CD14-positive monocyte (primary cell): ENCODE data around the gene C1QTNF3. TPM values are rescaled to one million over a fixed set of nuclear protein-coding genes. Genes with fewer than 3 reads are reported as not detected.

Experiments
- DNase-seq, 3 donors: peaks; one replicate each; pipeline ENCODE4 v3.0.0-alpha.2; 2011 to 2022
- H2AFZ ChIP-seq: 2 replicates; pipeline ENCODE4 v1.6.0; 2012; ENCODE audit warnings: mild to moderate bottlenecking, low read depth, low read length, inconsistent platforms; ENCODE audit not compliant: insufficient read depth, poor library complexity, severe bottlenecking
- H3K27ac ChIP-seq, 2 donors: 1 replicate in 1 of 2; 2 replicates in 1 of 2; pipeline ENCODE4 v1.5.1; 2012 to 2013; ENCODE audit warnings: low read length in 2 of 2, control low read depth in 1 of 2, inconsistent platforms in 1 of 2, low read depth in 1 of 2, mild to moderate bottlenecking in 1 of 2
- H3K27me3 ChIP-seq, 2 donors: one replicate each; pipeline versions ENCODE4 v1.6.0 to v1.6.1; 2011 to 2013; ENCODE audit warnings: low read length in 2 of 2; ENCODE audit not compliant: control insufficient read depth in 2 of 2, insufficient read depth in 2 of 2
- H3K36me3 ChIP-seq, 2 donors: replicated peaks in 1 of 2; 1 replicate in 1 of 2; 2 replicates in 1 of 2; pipeline versions ENCODE4 v1.5.1 to v1.6.1; 2012 to 2013; ENCODE audit warnings: low read length in 2 of 2, control low read depth in 1 of 2, inconsistent platforms in 1 of 2, mild to moderate bottlenecking in 1 of 2; ENCODE audit not compliant: insufficient read depth in 2 of 2, control insufficient read depth in 1 of 2
- H3K4me1 ChIP-seq, 2 donors: 1 replicate in 1 of 2; 2 replicates in 1 of 2; pipeline versions ENCODE4 v1.5.1 to v1.6.1; 2012 to 2013; ENCODE audit warnings: low read length in 2 of 2, control low read depth in 1 of 2, inconsistent platforms in 1 of 2, mild to moderate bottlenecking in 1 of 2, moderate library complexity in 1 of 2; ENCODE audit not compliant: insufficient read depth in 2 of 2, control insufficient read depth in 1 of 2
- H3K4me2 ChIP-seq: replicated peaks from 2 replicates; pipeline ENCODE3; 2012; ENCODE audit warnings: low read length, moderate library complexity, mild to moderate bottlenecking; ENCODE audit not compliant: poor library complexity, severe bottlenecking; ENCODE audit errors: extremely low read depth
- H3K4me3 ChIP-seq, 3 experiments: fragments of 200-600 bp in 1 of 3; sonication (generic) in 1 of 3; replicated peaks in 1 of 3; 1 replicate in 2 of 3; 2 replicates in 1 of 3; pipeline ENCODE4 v1.5.1; 2011 to 2013; ENCODE audit warnings: low read length in 3 of 3, mild to moderate bottlenecking in 3 of 3, control low read depth in 2 of 3, low read depth in 2 of 3, inconsistent platforms in 1 of 3, moderate library complexity in 1 of 3
- H3K79me2 ChIP-seq: 2 replicates; pipeline ENCODE4 v1.6.0; 2012; ENCODE audit warnings: mild to moderate bottlenecking, control low read depth, inconsistent platforms, low read length, moderate library complexity; ENCODE audit not compliant: insufficient read depth
- H3K9ac ChIP-seq: 2 replicates; pipeline ENCODE4 v1.6.0; 2017; ENCODE audit warnings: low read length, mild to moderate bottlenecking; ENCODE audit not compliant: insufficient read depth, poor library complexity, severe bottlenecking
- H3K9me3 ChIP-seq, 2 donors: replicated peaks in 1 of 2; 1 replicate in 1 of 2; 2 replicates in 1 of 2; pipeline versions ENCODE4 v1.5.1 to v1.6.1; 2012 to 2013; ENCODE audit warnings: low read length in 2 of 2, control low read depth in 1 of 2; ENCODE audit not compliant: control insufficient read depth in 1 of 2, insufficient read depth in 1 of 2
- H4K20me1 ChIP-seq: 2 replicates; pipeline ENCODE4 v1.6.0; 2012; ENCODE audit warnings: mild to moderate bottlenecking, low read length, control low read depth, moderate library complexity; ENCODE audit not compliant: insufficient read depth
- H3K27ac Mint-ChIP-seq, 7 donors: one replicate each; pipeline ENCODE4 v1.8.0; 2020; ENCODE audit warnings: mild to moderate bottlenecking in 7 of 7, mixed read lengths in 7 of 7, moderate library complexity in 6 of 7, inconsistent platforms in 2 of 7
- H3K27me3 Mint-ChIP-seq, 3 donors: one replicate each; pipeline ENCODE4 v1.8.0; 2021 to 2022; ENCODE audit warnings: low read depth in 3 of 3, mild to moderate bottlenecking in 3 of 3, mixed read lengths in 3 of 3, moderate library complexity in 3 of 3, inconsistent platforms in 1 of 3
- H3K36me3 Mint-ChIP-seq, 2 donors: one replicate each; pipeline ENCODE4 v1.8.0; 2020; ENCODE audit warnings: mixed read lengths in 2 of 2, inconsistent platforms in 1 of 2, mild to moderate bottlenecking in 1 of 2
- H3K4me1 Mint-ChIP-seq: one replicate; pipeline ENCODE4 v1.8.0; 2020; ENCODE audit warnings: mild to moderate bottlenecking, mixed read lengths
- H3K4me3 Mint-ChIP-seq, 2 donors: one replicate each; pipeline ENCODE4 v1.8.0; 2020; ENCODE audit warnings: mild to moderate bottlenecking in 2 of 2, mixed read lengths in 2 of 2, moderate library complexity in 1 of 2
- H3K9me3 Mint-ChIP-seq, 7 donors: one replicate each; pipeline ENCODE4 v1.8.0; 2020 to 2022; ENCODE audit warnings: mixed read lengths in 7 of 7, mild to moderate bottlenecking in 6 of 7, moderate library complexity in 6 of 7, inconsistent platforms in 2 of 7
- WGBS: methylation state at CpG from one replicate; pipeline ENCODE4 v1.1.5; 2013; ENCODE audit warnings: missing lambda C conversion rate; ENCODE audit not compliant: insufficient coverage; 5-methylcytosine and 5-hydroxymethylcytosine counted together
- intact Hi-C, 2 donors: fragments of 100-400 bp; cut with micrococcal nuclease; formaldehyde crosslinking; loops; one replicate each; pipeline versions ENCODE4 v1.15.0 to v1.15.1; 2023
- polyA plus RNA-seq, 3 donors: library from polyadenylated mRNA; depleted of rRNA in 1 of 3; unstranded in 2 of 3; stranded (reverse) in 1 of 3; fragments of 300-500 nt in 2 of 3; fragments of >200 nt in 1 of 3; fragmentation: Illumina TruSeq in 2 of 3; gene quantifications; 1 replicate in 2 of 3; 2 replicates in 1 of 3; pipeline ENCODE4 v1.2.3, GENCODE V29; 2012 to 2021
- TF ChIP-seq, protein P1 (sequence below): fragments of 200-600 bp; IDR thresholded peaks from one replicate; pipeline ENCODE4 v1.8.0; 2022; ENCODE audit warnings: antibody characterized with exemption, mild to moderate bottlenecking

C1QTNF3 gene
- polyA plus RNA-seq, 3 donors, result 1.5 TPM; not detected in 2

DNA sequence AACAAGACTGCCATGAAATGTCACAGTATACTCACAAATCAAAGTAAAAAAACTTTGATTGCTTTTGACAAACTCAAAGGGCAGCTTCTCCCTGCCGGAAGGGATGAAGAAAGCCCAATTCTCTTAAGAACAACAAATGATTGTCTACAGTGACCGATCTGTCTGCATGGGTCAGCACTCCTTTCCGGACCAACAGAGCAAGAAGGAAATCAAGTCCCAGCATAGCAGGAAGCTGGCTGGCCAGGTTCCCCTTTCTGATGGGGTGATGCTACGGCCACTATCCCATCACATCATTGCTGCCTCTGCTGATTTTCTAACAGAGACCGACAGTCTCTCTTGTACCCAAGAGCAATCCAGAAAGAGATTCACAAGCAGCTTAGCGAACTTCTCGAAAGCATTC lies 692 bp downstream of the C1QTNF3 start:
- WGBS, result 6% methylated on average over 5 of the region's 7 CpGs
- Histone ChIP-seq H3K36me3 (no peaks in the 10 kb centered on the region), H3K79me2 (no peaks in the 10 kb centered on the region), H3K9ac (no peak overlapping the region), H3K4me1 (peaks cover 12 to 17% of the 10 kb centered on the region in 2 donors), H2AFZ (no peak overlapping the region), H4K20me1 (no peaks in the 10 kb centered on the region), H3K27ac (no peak overlapping the region), H3K4me3 (no peak overlapping the region), H3K9me3 (no peaks in the 10 kb centered on the region), H3K4me2 (no peak overlapping the region), H3K27me3 (no peaks in the 10 kb centered on the region)
- peak; percentile 25 to 41 (median 41) for DNase-seq
- intact Hi-C loops, result no loop called here
- peaks cover 15% of the 10 kb centered on the region for H3K4me1 Mint-ChIP-seq
- peak overlapping the region in 1 of 2 donors; percentile 33 for H3K4me3 Mint-ChIP-seq
- TF ChIP-seq, protein P1, sequence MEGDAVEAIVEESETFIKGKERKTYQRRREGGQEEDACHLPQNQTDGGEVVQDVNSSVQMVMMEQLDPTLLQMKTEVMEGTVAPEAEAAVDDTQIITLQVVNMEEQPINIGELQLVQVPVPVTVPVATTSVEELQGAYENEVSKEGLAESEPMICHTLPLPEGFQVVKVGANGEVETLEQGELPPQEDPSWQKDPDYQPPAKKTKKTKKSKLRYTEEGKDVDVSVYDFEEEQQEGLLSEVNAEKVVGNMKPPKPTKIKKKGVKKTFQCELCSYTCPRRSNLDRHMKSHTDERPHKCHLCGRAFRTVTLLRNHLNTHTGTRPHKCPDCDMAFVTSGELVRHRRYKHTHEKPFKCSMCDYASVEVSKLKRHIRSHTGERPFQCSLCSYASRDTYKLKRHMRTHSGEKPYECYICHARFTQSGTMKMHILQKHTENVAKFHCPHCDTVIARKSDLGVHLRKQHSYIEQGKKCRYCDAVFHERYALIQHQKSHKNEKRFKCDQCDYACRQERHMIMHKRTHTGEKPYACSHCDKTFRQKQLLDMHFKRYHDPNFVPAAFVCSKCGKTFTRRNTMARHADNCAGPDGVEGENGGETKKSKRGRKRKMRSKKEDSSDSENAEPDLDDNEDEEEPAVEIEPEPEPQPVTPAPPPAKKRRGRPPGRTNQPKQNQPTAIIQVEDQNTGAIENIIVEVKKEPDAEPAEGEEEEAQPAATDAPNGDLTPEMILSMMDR, result no peak
- no peaks in the 10 kb centered on the region for H3K27me3 Mint-ChIP-seq
- peaks cover 0 to 5% (median 0%) of the 10 kb centered on the region in 7 donors for H3K9me3 Mint-ChIP-seq
- H3K36me3 Mint-ChIP-seq, result no peaks in the 10 kb centered on the region
- H3K27ac Mint-ChIP-seq, result peak overlapping the region in 1 of 7 donors; percentile 6

DNA sequence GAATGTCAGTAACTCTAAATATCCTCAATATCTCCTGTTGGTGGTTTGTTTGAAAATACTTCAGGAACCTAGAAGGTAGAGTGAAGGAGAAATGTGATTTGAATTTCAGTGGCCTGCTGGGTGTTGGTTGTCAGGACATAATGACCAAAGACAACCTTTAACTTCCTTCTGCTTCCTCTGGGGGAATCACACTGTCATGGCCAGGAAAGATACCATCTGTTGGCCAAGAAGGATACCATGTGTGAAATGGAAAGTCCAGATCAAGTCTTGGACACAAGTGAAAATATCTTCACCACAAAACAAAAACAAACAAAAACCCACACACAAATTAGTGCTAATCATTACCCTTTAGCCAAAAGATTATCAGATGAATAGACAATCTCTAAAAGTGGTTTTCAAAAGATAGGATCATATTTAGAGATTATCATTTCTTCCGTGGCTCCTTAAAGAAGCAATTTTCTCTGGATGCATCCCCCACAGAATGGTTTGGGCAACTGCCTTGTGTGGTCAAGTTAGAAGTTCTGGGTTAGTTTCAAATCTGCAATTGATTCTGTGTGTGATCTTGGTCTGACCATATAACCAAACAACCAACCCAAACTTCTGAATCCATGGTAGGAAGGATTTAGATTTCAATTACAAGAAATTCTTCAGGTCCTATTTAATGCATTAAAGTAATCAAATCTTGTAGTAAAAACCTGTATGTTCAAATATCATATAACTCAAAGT lies 1.6 kb downstream of the C1QTNF3 start:
- TF ChIP-seq, protein P1, result no peak

More for the DNA sequence above, 1.6 kb downstream of the C1QTNF3 start:
- no peaks in the 10 kb centered on the region for H3K27me3 ChIP-seq
- Mint-ChIP-seq H3K9me3 (peaks cover 0 to 5% (median 0%) of the 10 kb centered on the region in 7 donors), H3K27ac (no peak overlapping the region), H3K27me3 (no peaks in the 10 kb centered on the region), H3K36me3 (peaks cover 0 to 2% of the 10 kb centered on the region in 2 donors), H3K4me1 (peaks cover 15% of the 10 kb centered on the region), H3K4me3 (no peak overlapping the region)
- H3K9me3 ChIP-seq, result no peaks in the 10 kb centered on the region
- no peak overlapping the region for H3K4me3 ChIP-seq
- no peak overlapping the region for H2AFZ ChIP-seq
- H3K79me2 ChIP-seq, result no peaks in the 10 kb centered on the region
- no peak for DNase-seq
- no CpG with 5 or more reads among the region's 1 CpG for WGBS
- H4K20me1 ChIP-seq, result no peaks in the 10 kb centered on the region
- H3K9ac ChIP-seq, result no peak overlapping the region
- H3K4me2 ChIP-seq, result no peak overlapping the region
- intact Hi-C loops, result no loop called here
- no peaks in the 10 kb centered on the region for H3K36me3 ChIP-seq
- H3K27ac ChIP-seq, result no peak overlapping the region
- H3K4me1 ChIP-seq, result peaks cover 12 to 17% of the 10 kb centered on the region in 2 donors
